GM18868 (cell line): ENCODE results near the gene FAM72B.
"Not testable (repeated sequence)": the region's sequence is repeated elsewhere in the genome, so short reads cannot be mapped to it uniquely, and the experiment has no call there.

Source experiments
- ATAC-seq: cut with Tn5 transposase; IDR thresholded peaks from one replicate; pipeline ENCODE4 v1.9.1; 2021; ENCODE audit warnings: mild to moderate bottlenecking, moderate library complexity; ENCODE audit not compliant: unreplicated experiment

FAM72B gene

DNA sequence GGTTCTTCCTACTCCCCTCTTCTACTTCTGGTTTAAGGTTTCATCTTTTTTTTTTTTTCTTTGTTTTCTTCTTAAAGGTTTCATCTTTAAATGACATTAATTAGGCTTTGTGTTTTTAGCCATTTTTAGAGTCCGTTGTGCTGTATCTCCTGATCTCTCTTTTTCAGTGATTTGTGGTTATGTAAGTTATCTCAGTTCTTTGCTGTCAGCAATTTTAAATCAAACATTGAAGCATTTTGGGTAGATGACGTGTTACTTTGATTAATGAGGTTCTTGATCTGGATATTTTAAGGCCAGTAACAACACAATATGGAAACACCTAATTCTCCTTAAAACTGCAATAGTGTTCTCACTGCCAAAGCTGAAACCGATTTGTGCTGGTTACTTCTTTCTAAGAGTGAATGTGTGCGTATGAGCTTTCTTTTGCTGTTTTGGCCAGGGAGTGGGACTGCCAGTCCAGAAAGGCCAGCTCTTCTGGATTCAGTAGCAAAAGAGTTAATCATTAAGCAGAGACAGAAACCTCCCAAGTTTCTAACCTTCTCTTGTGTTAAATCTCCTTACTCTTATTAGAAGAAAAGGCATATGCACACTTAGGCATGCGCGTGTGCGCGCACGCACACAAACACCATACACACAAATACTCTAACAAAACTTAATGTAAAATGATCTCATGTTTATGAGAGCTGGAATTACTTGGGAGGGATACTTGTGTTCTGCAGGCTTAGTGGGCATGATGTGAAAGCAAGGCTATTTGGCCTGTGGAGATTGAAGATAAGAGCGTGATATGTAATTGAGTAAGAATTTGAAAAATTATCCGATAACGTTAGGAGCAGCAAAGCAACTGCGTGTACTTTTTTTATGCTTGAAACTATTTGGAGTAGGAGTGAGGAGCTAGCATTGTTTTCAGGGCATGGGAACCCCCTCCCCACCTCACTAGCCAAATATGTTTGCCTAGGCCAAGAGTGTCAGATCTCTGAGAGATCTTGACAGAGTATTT lies 17.1 kb upstream of the FAM72B start:
- not testable (repeated sequence) for ATAC-seq

GRCh38 chr1:121200232-121200631 lies 16.1 kb upstream of the FAM72B start:
- not testable (repeated sequence) for ATAC-seq

DNA sequence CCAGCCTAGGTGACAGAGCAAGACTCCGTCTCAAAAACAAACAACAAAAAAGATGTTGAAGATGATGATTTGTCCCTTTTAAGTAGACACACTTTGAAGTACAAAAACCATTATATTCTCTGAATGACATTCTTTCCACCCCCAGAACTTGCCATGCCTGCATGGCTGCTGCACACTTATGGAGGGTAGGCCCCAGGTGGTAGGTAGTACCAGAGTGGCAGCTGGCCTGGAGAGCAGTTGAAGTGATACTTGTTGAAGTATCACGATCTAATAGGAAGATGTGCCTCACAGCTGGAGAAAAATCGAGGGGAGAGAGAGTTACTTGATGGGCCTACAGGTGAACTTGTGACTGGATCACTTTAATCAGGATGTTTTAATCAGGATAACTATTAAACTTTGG lies 15.6 kb upstream of the FAM72B start:
- ATAC-seq = not testable (repeated sequence)

DNA sequence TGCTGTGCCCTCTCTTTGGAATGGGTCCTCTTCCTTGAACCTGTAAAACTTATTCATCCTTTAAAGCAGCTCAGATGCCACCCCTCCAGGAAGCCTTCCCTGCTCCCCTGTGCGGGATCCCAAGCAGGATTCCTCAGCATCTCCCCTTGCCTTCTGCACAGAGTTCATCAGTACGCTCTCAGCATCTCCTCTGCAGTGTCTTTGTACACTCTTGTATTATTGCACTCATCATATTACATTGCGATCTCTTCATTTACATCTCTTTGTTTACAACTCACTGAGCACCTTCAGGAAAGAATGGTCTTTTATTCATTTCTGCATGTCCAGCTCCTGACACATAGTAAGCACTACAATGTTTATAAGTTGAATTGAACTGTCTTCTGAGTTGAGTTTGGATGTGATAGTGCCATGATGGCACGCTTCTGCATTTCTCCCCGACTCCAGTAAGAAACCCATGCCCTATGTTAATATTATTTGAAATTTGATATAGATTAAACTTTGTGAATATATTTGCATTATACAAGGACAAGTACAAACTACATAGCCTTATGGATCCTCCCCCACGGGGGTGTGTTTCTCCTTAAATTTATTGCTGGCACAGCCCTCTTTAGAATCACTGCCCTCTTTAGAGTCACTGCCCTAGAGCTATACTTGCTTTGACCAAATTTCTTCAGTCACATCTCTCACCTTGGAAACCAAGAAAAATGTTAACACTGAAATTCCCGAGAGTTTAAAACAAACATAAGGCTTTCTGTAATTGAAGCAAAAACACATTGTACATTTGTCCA lies 13.1 kb upstream of the FAM72B start:
- ATAC-seq = not testable (repeated sequence)

GRCh38 chr1:121192512-121192911 lies 8.4 kb upstream of the FAM72B start:
- ATAC-seq = not testable (repeated sequence)

GRCh38 chr1:121187914-121188313 lies 3.8 kb upstream of the FAM72B start:
- ATAC-seq = not testable (repeated sequence)

DNA sequence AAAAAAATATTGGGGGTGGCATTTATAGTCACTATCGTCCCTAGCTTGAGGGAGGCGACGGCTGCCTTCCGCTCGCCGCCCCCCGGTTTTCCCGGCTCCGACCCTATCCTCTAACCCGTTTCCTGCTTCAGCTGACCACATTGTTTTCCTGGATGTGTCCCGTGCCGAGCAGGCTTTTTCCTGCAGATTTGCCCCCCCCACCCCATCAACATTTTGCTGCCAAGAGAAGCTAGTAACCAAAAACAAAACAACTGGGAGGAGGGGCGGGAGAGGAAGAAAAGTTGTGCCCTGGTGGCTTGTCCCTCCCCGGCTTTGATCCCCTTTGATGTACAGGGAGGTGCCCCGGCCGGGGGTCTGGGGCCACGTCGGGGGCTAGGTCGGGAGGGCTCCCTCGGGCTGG lies 2.1 kb upstream of the FAM72B start:
- ATAC-seq = not testable (repeated sequence)

GRCh38 chr1:121185140-121185708 lies 1.1 kb upstream of the FAM72B start:
- ATAC-seq = not testable (repeated sequence)

- not testable (repeated sequence) for ATAC-seq
These were observed 273 bp downstream of the FAM72B start for GRCh38 chr1:121183867-121184266.

- not testable (repeated sequence) for ATAC-seq
These were observed 5.9 kb downstream of the FAM72B start for GRCh38 chr1:121178197-121178596.

GRCh38 chr1:121176649-121177048 lies 7.5 kb downstream of the FAM72B start:
- ATAC-seq = not testable (repeated sequence)

DNA sequence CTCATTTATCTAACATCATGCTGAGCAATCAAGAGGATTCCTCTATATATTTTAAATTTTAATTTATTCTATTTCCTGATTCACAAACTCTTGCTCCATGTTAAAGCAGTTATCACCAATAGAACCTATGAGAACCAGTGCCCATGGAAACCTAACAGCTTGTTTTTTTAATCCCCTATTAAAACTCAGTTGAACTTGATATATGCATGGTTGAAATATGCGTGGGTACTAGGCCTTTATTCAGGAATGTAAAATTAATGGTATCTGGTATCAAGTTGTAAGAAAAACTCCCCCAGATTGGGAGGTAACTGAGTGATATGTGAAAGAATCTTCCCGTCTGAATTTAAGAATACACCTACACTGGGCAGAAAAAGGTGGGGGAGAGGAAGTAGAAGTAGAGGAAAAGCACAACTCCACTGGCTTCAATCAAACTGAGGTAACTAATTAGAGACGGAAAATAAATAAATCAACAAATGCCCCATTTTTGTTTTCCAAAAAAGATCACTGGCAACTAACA lies 15.9 kb downstream of the FAM72B start:
- not testable (repeated sequence) for ATAC-seq

GRCh38 chr1:121167225-121167738 lies 16.9 kb downstream of the FAM72B start:
- not testable (repeated sequence) for ATAC-seq

GRCh38 chr1:121165296-121165695 lies 18.8 kb downstream of the FAM72B start:
- not testable (repeated sequence) for ATAC-seq

DNA sequence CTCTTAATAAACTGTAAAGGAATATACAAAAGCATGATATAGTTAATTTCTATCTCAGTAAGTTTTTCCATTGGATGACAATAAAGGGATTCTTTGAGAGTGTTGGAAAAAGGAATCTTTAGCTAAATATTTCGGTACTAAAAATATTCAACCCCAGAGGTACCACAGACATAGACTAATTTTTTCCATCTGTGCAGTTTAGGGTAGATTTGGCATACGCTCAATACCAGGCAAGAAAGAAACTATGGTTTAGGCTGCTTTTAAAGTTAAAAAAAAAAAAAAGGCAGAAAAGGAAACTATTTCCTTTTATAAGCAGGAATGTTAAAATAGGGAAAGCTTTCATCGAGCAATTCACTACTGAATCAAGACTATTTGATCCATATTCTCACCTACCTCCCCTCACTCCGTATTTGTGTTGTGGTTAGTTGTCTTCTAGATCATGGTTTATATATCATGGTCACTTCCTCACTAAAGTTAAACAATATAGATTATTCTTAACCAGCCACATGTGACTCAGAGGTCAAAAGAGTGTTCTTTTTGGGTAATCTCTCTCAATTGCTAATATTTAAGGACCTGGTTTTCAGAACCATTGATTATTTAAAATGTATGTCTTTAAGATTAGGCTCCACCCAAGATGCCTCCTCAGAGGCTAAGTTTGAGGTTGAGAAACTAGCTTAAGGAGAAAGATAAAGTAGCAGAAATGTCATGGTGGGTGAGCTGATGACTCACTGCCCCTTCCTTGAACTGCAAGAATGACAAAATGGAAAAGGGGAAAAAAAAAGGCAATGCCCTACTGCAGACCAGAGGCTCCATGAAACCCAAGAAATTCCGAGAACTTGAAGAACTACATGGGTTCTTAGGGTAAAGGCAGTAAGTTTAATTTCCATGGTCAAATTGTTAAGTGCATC lies 20.0 kb downstream of the FAM72B start:
- ATAC-seq = peak; percentile 83

GRCh38 chr1:121161199-121161901 lies 22.8 kb downstream of the FAM72B start:
- ATAC-seq = not testable (repeated sequence)

DNA sequence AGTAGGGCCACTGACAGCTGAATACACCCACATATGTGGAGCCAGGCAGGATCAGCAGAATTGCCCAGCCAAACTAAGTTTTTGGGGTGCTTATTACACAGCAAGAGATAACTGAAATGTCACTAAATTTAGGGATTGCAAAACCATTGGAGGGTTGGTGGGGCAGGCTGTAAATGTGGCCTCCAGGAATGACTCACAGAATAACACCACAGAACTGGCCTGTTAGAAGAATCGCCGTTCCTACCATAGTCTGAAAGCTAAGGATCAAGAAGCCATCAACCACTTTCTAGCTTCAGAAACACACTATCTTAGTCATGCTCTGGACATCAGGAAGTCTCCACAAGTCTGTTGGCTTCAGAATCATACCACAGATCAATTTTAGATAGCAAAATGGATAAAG lies 24.0 kb downstream of the FAM72B start:
- ATAC-seq = not testable (repeated sequence)

- not testable (repeated sequence) for ATAC-seq
These were observed 26.5 kb downstream of the FAM72B start for GRCh38 chr1:121157609-121158008.
